ENCODE data around the gene ARMC10. TPM values are rescaled to one million over a fixed set of nuclear protein-coding genes. Genes with fewer than 3 reads are reported as not detected.
"Not testable (repeated sequence)": the region's sequence is repeated elsewhere in the genome, so short reads cannot be mapped to it uniquely, and the experiment has no call there.

The ARMC10 gene
- 56.7 and 57.6 TPM in 2 replicates for total RNA-seq

GRCh38 chr7:103074519-103075336 is at the start of gene ARMC10, which contains the start of gene FBXL13:
ARMC10 (plus strand) TSS chr7:103075140; CDS start chr7:103075273, 133 bp downstream.
FBXL13 (minus strand) TSS chr7:103074796.
- DNase-seq (ENCODE audit: low read depth), result peak; percentile 63
- H3K4me3 ChIP-seq (ENCODE audit: low read depth, low read length), result peak within 1 kb of the TSS; percentile 88
- TF ChIP-seq CTCF (conservative IDR thresholded peaks at IDR 0.05; ENCODE audit: low read depth, low read length), result peak; percentile 27

- no peak for DNase-seq (ENCODE audit: low read depth)
- no peak overlapping the region for H3K4me3 ChIP-seq (ENCODE audit: low read depth, low read length)
- no peak for TF ChIP-seq CTCF (conservative IDR thresholded peaks at IDR 0.05; ENCODE audit: low read depth, low read length)
These were observed 49.6 kb upstream of the ARMC10 start for GRCh38 chr7:103025341-103025740.

GRCh38 chr7:103031024-103031423 is 43.9 kb upstream of the ARMC10 start:
- no peak for DNase-seq (ENCODE audit: low read depth)
- no peak for TF ChIP-seq CTCF (conservative IDR thresholded peaks at IDR 0.05; ENCODE audit: low read depth, low read length)
- H3K4me3 ChIP-seq (ENCODE audit: low read depth, low read length), result no peak overlapping the region

- no peak for TF ChIP-seq CTCF (conservative IDR thresholded peaks at IDR 0.05; ENCODE audit: low read depth, low read length)
- no peak overlapping the region for H3K4me3 ChIP-seq (ENCODE audit: low read depth, low read length)
- DNase-seq (ENCODE audit: low read depth), result no peak
These were observed 43.2 kb upstream of the ARMC10 start for GRCh38 chr7:103031781-103032180.

- not testable (repeated sequence) for DNase-seq (ENCODE audit: low read depth)
These were observed 40.6 kb upstream of the ARMC10 start for GRCh38 chr7:103034318-103034717.

GRCh38 chr7:103037476-103037822 is 37.5 kb upstream of the ARMC10 start:
- no peak for TF ChIP-seq CTCF (conservative IDR thresholded peaks at IDR 0.05; ENCODE audit: low read depth, low read length)
- DNase-seq (ENCODE audit: low read depth), result no peak
- H3K4me3 ChIP-seq (ENCODE audit: low read depth, low read length), result no peak overlapping the region

More at GRCh38 chr7:103034318-103034717, 40.6 kb upstream of the ARMC10 start:
- not testable (repeated sequence) for H3K4me3 ChIP-seq (ENCODE audit: low read depth, low read length)

GRCh38 chr7:103037823-103038739 is 36.9 kb upstream of the ARMC10 start:
- not testable (repeated sequence) for H3K4me3 ChIP-seq (ENCODE audit: low read depth, low read length)

GRCh38 chr7:103041815-103042214 is 33.1 kb upstream of the ARMC10 start:
- H3K4me3 ChIP-seq (ENCODE audit: low read depth, low read length); DNase-seq (ENCODE audit: low read depth): not testable (repeated sequence)

More at GRCh38 chr7:103037823-103038739, 36.9 kb upstream of the ARMC10 start:
- not testable (repeated sequence) for DNase-seq (ENCODE audit: low read depth)
